ENCODE measurements around the gene NT5DC2.

NT5DC2 gene

DNA sequence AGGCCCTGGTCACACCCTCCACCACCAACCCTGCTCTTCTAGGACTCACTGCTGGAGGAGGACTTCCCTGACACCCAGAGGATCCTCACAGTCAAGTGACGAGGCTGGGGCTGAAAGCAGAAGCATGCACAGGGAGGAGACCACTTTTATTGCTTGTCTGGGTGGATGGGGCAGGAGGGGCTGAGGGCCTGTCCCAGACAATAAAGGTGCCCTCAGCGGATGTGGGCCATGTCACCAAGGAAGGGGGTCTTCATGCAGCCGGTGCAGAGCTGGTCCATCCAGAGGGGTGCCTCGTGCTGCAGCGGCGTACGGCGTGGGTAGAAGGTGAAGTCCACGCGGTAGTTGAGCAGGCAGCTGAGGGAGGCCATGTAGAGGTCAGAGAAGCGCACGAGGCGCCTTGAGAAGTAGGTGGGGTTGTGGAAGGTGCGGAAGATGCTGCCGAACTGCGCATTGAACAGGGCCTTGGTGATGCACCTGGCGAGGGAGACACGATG lies 9.4 kb downstream of the NT5DC2 start:
- DNase-seq = no peak

DNA sequence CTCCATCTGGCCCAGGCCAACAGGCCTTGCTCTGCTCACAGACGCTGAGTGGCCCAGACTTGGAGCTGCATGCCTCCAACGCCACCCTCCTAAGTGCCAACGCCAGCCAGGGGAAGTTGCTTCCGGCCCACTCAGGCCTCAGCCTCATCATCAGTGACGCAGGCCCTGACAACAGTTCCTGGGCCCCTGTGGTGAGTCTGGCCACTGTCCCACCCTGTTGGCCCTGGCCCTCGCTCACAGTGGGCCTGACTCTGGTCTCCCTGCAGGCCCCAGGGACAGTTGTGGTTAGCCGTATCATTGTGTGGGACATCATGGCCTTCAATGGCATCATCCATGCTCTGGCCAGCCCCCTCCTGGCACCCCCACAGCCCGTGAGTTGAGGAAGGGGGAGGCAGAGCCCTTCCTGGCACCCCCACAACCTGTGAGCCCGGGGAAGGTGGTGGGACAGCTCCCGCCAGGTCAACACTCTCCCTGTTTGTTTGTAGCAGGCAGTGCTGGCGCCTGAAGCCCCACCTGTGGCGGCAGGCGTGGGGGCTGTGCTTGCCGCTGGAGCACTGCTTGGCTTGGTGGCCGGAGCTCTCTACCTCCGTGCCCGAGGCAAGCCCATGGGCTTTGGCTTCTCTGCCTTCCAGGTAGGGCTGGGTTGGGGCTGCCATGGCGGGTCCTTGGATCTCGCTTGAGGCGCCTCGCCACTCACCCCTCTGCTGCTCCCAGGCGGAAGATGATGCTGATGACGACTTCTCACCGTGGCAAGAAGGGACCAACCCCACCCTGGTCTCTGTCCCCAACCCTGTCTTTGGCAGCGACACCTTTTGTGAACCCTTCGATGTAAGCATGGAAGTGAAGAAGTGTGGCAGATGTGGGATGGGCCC lies 10.0 kb downstream of the NT5DC2 start:
- no peak for DNase-seq

DNA sequence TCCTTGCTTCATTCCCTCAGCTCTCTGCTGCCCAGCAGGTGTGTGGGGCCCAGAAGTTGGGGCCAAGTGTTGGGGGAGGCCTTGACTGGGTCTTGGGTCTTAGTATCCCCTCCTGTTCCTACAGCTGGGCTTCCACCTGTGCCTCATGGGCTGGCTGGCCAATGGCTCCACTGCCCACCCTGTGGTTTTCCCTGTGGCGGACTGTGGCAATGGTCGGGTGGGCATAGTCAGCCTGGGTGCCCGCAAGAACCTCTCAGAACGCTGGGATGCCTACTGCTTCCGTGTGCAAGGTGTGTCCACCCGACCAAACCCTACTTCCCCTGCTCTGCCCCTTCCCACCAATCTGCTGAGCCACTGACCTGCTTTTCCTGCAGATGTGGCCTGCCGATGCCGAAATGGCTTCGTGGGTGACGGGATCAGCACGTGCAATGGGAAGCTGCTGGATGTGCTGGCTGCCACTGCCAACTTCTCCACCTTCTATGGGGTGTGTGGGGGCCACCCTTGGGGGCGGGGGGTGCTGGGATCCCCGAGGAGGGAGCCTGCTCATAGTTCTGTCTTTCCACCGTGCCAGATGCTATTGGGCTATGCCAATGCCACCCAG lies 10.9 kb downstream of the NT5DC2 start:
- DNase-seq = no peak

DNA sequence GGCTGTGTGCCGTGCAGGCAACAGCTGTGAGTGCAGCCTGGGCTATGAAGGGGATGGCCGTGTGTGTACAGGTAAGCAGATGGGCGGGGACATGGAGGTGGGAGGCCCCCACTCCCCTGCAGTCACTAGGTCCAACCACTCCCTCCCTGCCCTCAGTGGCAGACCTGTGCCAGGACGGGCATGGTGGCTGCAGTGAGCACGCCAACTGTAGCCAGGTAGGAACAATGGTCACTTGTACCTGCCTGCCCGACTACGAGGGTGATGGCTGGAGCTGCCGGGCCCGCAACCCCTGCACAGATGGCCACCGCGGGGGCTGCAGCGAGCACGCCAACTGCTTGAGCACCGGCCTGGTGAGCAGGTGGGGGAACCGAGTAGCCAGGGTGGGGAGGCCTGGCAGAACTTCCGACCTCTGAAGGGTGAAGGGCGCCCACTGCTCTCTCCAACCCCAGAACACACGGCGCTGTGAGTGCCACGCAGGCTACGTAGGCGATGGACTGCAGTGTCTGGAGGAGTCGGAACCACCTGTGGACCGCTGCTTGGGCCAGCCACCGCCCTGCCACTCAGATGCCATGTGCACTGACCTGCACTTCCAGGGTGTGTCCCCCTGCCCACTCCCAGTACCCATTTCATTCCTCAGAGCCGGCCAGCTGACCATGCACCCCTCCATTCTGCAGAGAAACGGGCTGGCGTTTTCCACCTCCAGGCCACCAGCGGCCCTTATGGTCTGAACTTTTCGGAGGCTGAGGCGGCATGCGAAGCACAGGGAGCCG lies 11.6 kb downstream of the NT5DC2 start:
- DNase-seq = no peak

DNA sequence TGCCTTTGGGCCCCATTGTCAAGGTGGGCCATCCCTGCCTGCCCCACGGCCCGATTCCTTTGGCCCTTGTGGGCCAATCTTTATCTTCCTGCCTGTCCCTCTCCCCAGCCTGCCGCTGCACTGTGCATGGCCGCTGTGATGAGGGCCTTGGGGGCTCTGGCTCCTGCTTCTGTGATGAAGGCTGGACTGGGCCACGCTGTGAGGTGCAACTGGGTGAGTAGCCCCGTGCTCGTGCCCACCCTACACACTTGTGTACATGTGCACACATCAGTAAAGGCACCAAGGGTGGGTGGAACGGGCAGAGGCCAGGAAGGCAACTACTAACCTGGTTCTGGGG lies 12.2 kb downstream of the NT5DC2 start:
- no peak for DNase-seq

DNA sequence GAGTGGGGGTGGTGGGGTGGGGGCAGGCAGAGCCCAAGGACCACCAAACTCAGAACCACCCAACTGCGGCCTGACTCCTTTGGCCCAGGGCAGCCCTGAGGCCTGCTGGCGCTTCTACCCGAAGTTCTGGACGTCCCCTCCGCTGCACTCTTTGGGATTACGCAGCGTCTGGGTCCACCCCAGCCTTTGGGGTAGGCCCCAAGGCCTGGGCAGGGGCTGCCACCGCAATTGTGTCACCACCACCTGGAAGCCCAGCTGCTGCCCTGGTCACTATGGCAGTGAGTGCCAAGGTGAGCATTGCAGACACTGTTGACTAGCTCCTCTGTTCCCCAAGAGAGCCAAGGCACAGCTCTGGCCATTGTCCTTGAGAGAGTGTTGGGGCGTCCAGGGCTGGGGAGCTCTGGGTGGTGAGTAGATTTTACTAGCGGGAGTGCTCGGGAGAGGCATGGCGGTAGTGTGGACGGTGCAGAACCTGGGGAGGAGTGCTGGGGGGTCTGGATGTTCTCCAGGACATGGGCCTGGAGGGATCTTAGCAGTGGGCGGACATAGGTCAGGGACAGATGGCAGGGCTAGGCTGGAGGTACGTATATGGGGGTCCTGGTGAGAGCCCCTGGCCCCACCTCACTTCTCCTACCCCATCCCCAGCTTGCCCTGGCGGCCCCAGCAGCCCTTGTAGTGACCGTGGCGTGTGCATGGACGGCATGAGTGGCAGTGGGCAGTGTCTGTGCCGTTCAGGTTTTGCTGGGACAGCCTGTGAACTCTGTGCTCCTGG lies 12.8 kb downstream of the NT5DC2 start:
- no peak for DNase-seq

DNA sequence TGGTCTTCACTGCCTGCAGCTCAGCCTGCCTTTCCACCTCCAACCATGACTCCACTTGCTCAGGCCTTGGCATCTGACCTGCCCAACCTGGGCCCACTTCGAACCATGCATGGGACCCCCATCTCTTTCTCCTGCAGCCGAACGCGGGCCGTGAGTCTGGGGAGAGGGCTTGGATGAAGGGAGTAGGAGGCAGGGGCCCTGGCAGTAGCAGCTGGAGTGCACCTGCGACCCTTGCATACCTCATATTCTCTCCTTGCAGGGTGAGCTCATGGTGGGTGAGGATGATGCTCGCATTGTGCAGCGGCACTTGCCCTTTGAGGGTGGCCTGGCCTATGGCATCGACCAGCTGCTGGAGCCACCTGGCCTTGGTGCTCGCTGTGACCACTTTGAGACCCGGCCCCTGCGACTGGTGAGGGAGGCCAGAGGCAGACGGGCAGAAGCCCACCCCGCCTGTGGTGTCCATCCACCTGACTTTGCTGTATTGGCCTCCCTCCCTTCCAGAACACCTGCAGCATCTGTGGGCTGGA lies 13.5 kb downstream of the NT5DC2 start:
- no peak for DNase-seq

DNA sequence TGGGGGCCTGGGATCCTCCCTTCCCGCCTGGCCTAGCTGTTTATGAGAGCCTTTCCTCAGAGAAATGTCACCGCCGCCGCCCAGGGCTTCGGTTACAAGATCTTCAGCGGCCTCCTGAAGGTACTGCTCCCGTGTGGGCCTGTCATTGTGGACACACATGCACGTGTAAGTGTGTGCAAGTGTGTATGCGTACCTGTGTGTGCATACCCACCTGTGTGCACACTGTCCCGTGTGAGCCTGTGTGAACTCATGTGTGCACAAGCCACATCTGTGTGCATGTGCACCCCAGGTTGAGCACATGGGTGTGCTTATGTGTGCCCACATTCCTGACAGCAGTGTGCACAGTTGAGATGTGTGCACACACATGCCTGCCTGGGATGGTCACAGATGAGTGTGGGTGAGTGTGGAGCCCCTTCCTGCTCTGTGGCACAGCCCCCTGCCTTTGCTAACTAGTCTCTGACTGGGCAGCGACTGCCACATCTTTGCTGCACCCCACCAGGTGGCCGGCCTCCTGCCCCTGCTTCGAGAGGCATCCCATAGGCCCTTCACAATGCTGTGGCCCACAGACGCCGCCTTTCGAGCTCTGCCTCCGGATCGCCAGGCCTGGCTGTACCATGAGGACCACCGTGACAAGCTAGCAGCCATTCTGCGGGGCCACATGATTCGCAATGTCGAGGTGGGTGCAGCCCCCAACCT lies 14.1 kb downstream of the NT5DC2 start:
- DNase-seq = no peak

DNA sequence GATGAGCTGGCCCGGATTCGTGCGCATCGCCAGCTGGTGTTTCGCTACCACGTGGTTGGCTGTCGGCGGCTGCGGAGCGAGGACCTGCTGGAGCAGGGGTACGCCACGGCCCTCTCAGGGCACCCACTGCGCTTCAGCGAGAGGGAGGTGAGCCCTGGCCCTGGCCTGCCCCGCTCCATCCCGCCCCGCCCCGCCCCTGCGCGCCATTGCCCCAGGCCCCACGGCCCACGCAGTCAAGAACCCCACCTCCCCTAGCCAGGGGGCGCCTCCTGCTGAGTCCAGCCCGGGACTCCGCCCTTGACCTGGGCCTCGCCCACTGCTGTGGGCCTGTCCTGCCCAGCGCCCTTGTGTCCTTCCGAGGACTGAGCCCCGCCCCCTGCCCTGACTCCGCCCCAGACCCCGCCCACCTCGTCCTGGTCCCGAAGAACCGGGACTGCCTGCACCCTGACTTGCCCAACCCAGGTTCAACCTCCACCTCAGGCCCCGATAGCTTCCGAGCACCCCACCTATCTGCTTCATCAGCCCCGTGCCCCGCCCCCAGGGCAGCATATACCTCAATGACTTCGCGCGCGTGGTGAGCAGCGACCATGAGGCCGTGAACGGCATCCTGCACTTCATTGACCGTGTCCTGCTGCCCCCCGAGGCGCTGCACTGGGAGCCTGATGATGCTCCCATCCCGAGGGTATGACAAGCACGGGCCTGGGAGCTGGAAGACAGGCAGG lies 14.8 kb downstream of the NT5DC2 start:
- DNase-seq = no peak

DNA sequence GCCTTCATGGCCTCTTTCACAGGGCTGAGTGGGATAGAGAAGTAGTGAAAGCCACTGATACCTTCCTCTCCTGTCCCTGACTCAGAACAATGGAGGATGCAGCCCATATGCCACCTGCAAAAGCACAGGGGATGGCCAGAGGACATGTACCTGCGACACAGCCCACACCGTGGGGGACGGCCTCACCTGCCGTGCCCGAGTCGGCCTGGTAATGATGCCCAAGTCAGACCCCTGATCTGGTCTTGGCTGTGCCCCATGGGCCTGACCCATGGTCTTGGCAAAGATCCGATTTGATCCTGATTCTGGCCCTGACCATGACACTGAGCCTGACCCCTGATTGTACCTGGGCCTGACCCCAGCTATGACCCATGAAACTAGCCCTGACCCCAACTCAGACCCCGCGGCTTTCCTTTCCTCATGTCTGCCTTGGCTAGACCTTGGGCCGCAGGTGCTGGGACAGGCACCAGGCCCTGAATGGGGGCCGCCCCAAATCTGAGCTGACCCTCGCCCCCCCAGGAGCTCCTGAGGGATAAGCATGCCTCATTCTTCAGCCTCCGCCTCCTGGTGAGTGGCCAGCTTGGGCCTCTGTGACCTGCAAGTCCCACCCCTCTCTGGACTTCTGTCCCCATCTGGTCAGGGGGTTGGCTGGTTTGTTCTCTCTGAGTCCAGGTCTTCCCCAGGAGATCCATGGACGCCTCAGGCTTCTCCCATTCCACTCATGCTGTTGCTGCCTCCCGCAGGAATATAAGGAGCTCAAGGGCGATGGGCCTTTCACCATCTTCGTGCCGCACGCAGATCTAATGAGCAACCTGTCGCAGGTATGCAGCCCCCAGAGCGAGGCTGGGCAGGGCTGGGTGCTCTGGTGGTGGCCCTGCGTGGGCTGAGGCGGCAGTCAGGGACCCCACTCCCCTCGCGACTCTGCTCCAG lies 15.6 kb downstream of the NT5DC2 start:
- no peak for DNase-seq

DNA sequence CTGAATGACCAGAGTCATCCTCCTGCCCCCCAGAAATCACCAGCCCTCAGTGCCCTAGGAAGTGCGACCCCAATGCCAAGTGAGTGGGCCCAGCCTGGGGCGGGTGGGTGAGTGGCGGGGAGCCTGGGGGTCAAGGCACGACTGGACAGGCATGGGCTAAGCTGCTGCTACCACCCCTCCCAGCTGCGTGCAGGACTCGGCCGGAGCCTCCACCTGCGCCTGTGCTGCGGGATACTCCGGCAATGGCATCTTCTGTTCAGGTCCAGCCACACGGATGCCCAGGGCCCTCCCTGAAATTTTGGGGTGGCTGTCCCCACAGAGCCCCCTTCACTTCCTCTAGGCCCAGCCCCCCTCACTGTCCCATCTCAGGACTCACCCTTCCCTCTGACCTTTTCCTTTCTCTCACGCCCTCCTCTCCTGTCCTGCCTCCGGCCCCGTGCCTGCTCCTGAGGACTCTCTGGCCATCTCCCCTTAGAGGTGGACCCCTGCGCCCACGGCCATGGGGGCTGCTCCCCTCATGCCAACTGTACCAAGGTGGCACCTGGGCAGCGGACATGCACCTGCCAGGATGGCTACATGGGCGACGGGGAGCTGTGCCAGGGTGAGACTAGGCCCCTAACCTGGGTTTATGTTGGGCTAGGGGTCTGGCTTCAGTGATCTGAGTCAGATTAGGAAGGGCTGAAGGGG lies 17.0 kb downstream of the NT5DC2 start:
- DNase-seq = no peak

DNA sequence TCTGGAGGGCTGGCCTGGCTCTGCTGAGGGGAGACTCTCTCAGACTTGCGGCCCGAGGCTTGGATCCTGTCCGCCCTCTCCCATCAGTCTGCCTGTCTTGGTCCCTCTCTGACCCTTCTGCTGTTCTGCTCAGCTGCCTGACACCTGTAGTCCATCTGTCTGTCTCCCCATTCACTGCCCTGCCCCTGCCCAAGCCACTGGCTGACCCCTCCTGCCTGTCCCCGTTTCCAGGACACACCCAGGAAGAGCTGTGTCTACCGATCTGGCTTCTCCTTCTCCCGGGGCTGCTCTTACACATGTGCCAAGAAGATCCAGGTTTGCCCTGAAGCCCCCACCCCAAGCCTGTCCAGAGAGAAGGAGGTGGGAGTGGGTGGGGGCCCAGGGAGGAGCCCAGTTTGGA lies 18.5 kb downstream of the NT5DC2 start:
- no peak for DNase-seq

DNA sequence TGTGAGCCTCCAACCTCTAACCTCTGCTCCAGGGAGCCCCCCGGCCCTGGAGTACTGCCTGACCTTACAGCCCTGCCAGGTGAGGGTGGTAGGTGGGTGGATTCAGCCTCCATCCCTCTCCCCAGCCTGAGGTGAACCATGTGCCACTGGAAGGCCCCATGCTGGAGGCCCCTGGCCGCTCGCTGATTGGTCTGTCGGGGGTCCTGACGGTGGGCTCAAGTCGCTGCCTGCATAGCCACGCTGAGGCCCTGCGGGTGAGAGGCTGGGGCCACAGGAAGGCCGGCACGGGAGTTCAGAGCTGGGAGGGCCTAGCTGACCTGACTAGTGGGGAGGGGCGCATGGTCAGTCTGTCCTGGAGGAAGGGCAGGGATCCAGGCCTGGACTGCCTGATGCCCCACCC lies 19.1 kb downstream of the NT5DC2 start:
- no peak for DNase-seq

DNA sequence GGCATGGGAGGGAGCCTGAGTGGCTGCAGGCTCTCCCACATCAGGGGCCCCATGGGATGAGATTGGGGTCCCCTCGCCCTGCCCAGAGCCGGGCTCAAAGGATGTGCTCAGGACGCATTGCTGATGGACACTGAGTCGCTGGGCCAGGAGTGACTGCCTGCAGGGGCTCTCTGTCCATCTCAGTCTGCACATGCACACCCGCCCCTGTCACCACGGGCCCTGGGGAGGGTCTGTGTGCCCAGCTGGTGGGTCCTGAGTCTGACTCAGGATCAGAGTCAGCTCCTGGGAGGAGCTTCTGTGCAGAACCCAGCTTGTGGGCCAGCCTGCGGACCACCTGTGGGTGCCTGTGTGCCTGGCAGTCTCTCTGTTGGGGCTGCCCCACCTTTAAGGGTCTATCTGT lies 20.4 kb downstream of the NT5DC2 start:
- no peak for DNase-seq

DNA sequence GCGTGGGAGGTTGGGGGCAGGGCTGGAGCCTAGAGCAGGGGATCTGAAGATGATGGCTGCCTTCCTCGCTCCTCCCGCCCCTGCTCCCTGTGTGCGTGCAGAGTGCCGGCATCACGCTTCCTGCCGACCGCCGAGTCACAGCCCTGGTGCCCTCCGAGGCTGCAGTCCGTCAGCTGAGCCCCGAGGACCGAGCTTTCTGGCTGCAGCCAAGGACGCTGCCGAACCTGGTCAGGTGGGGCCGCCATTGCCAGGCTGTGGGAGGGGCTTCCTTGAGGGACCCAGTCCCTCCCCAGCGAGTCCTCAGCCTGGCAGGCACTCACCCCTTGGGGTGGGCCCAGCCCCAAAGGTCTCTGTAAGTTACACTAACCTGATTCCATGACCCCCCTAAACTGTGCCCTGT lies 20.9 kb downstream of the NT5DC2 start:
- DNase-seq = no peak

DNA sequence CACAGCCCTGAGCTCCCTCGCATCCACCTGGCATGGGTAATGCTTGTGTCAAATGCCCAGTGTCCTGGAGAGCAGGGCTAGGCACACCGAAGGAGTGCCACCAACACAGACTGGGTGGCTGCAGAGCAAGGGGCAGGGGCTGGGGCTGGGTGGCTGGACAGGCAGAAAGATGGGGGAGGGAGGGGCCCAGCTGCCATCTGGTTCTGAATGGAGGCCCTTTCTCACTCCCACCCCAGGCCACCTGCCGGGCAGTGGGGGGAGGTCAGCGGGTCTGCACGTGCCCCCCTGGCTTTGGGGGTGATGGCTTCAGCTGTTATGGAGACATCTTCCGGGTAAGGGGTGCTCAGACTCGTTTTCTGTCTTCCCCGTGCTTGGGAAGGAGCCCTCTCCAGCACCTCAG lies 21.6 kb downstream of the NT5DC2 start:
- no peak for DNase-seq

DNA sequence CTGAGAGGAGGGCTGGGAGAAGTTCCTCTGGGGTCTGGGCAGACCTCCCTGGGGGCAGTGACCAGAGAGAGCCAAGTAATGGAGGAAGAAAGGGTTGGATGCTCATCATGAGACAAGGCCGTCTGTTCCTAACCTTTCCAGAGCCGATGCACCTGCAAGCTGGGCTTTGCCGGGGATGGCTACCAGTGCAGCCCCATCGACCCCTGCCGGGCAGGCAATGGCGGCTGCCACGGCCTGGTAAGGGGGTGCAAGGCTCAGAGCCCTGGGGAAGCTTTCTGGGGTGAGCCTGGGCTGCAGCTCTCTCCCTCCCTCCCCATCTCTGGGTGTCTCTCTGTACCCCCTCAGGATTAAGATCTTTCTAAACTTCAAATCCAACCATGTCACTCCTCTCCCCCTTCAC lies 22.1 kb downstream of the NT5DC2 start:
- no peak for DNase-seq

DNA sequence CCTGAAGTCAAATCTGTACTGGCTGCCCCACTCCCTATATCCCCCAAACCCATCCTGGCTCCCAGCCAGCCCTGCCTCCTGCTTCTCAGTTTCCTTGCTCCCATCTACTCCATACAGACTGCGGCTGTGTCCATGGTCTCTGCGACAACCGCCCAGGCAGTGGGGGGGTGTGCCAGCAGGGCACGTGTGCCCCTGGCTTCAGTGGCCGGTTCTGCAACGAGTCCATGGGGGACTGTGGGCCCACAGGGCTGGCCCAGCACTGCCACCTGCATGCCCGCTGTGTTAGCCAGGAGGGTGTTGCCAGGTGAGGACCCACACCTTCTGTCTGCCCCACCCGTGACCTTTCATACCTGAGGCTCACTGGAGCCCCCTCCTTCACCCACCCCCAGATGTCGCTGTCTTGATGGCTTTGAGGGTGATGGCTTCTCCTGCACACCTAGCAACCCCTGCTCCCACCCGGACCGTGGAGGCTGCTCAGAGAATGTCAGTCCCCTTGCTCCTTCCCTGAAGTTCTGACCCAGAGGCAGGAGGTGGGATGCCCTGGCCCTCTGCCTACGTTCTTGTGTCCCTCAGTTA lies 23.8 kb downstream of the NT5DC2 start:
- DNase-seq = no peak

DNA sequence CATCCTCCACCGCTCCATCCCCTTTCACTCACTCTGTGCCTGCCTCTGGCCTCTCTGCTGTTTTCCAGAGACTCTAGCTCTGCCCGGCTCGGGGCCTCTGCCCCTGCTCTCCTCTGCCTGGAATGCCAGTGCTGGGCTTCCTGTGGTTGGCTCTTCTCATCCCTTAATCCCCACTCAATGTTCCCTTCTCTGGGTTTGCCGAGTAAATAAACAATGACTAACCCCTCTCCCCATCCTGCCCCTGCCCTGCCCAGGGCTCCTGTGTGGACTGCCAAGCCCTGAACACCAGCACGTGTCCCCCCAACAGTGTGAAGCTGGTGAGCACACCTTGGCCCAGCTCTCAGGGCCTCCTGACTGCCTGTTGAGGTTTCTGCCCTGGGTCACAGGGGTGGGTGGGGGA lies 26.3 kb downstream of the NT5DC2 start:
- DNase-seq = no peak

Measured in activated gamma-delta T cell (primary cell).